GM21515 (cell line): ENCODE results near the gene RRAD.
"Not testable (repeated sequence)": the region's sequence is repeated elsewhere in the genome, so short reads cannot be mapped to it uniquely, and the experiment has no call there.

ENCODE experiments used
- ATAC-seq: cut with Tn5 transposase; IDR thresholded peaks from one replicate; pipeline ENCODE4 v1.9.1; 2021; ENCODE audit not compliant: unreplicated experiment

RRAD gene, protein sequence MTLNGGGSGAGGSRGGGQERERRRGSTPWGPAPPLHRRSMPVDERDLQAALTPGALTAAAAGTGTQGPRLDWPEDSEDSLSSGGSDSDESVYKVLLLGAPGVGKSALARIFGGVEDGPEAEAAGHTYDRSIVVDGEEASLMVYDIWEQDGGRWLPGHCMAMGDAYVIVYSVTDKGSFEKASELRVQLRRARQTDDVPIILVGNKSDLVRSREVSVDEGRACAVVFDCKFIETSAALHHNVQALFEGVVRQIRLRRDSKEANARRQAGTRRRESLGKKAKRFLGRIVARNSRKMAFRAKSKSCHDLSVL

DNA sequence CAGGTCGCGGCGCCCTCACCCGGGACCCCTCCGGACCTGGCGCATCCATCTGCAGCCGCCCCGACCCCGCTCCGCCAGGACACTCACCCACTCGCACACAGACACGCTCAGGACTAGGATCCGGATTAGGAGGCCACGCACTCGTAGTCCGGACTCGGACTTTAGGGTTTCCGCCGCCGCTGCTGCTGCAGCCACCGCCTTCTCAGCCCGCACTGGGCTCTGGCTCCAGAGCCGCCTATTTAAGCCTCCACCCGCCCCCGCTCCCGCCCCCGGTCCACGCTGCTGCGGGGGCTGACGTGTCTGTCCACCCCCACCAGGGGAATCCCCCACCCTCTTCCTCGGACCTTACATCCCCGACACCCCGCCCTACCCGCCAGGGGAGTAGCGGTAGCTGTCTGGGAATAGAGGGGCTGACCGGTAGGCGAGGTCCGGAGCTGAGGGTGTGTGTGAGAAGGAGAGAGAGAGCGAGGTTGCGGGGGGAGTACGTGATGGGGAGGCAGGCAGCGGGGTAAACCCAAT lies at the start of gene RRAD:
Gene RRAD (minus strand): TSS at position 214 of the 519 bp plus-strand sequence. CDS start 356 bp downstream, outside the sequence.
- no peak for ATAC-seq

DNA sequence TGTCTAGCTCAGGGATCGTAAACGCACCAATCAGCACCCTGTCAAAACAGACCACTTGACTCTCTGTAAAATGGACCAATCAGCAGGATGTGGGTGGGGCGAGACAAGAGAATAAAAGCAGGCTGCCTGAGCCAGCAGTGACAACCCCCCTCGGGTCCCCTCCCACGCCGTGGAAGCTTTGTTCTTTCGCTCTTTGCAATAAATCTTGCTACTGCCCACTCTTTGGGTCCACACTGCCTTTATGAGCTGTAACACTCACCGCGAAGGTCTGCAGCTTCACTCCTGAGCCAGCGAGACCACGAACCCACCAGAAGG lies 49.6 kb upstream of the RRAD start:
- ATAC-seq, result not testable (repeated sequence)

DNA sequence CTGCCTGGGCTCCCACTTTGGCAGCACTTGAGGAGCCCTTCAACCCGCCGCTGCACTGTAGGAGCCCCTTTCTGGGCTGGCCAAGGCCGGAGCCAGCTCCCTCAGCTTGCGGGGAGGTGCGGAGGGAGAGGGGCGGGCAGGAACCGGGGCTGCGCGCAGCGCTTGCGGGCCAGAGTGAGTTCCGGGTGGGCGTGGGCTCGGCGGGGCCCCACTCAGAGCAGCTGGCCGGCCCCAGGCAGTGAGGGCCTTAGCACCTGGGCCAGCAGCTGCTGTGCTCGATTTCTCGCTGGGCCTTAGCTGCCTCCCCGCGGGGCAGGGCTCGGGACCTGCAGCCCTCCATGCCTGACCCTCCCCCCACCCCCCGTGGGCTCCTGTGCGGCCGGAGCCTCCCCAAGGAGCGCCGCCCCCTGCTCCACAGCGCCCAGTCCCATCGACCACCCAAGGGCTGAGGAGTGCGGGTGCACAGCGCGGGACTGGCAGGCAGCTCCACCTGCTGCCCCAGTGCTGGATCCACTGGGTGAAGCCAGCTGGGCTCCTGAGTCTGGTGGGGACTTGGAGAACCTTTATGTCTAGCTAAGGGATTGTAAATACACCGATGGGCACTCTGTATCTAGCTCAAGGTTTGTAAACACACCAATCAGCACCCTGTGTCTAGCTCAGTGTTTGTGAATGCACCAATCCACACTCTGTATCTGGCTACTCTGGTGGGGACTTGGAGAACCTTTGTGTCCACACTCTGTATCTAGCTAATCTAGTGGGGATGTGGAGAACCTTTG lies 49.0 kb upstream of the RRAD start:
- not testable (repeated sequence) for ATAC-seq

DNA sequence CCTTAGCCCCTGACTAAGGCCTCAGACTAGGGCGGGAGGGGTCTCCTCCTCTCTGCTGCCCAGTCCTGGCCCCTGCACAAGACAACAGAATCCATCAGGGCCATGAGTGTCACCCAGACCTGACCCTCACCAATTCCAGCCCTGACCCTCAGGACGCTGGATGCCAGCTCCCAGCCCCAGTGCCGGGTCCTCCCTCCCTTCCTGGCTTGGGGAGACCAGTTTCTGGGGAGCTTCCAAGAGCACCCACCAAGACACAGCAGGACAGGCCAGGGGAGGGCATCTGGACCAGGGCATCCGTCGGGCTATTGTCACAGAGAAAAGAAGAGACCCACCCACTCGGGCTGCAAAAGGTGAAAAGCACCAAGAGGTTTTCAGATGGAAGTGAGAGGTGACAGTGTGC lies 48.4 kb upstream of the RRAD start:
- ATAC-seq, result no peak

DNA sequence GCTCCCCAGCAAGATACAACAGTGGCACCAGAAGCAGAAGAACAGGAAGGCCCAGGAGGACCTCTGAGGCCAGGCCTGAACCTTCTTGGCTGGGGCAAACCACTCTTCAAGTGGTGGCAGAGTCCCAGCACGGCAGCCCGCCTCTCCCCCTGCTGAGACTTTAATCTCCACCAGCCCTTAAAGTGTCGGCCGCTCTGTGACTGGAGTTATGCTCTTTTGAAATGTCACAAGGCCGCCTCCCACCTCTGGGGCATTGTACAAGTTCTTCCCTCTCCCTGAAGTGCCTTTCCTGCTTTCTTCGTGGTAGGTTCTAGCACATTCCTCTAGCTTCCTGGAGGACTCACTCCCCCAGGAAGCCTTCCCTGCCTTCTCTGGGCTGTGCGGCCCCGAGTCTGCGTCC lies 47.6 kb upstream of the RRAD start:
- ATAC-seq, result no peak

DNA sequence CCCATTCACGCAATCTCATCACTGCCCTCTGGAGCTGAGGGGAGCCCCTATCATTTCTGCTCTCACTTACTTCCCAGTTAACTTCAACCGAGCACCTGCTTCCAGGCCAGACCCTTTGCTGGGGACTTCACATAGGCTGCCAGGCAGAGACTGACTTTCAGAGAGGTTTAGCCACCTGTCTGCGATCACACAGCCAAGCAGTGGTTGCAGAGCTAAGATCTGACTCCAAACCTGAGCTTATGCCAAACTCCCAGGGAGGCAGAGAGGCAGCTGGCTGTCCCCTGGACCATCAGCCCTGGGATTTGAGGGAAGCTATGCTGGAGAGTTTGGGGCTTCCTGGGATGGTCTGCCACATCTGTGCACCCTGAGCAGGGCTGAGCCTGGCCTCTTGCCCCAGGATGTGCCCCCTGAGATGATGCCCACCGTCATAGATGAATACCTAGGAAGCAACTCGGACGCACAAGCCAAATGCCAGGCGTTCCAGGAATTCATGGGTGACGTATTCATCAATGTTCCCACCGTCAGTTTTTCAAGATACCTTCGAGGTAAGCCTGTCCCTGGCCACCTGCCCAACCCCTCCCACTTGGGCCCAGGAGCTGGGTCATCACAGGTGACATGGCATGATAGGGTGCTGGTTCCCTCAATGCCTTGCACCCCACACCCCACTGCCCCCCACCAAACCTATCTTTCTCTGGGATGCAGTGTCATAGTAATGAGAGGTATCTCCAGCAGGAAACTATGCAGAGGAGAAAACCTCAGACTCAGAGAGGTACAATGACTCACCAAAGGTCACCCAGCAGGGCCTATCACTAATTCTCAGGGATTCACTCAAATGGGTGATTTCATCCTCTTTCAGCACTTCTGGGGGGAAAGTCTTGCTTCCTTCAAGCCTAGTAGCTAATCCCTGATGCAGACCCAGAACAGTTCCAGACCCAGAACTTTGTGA lies 45.7 kb upstream of the RRAD start:
- no peak for ATAC-seq

DNA sequence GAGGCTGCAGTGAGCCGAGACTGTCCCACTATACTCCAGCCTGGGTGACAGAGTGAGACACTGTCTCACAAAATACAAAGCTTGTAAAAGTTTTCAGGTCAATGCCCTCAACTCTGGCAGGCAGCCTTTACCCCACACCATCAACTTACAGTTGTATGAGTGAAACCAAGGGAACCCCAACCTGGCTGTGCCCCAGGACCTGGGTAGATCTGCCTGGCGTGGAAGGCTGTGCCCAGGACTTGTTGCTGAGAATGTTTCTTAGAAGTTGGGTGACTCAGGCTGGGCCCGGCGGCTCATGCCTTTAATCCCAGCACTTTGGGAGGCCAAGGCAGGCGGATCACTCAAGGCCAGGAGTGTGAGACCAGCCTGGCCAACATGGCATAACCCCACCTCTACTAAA lies 43.5 kb upstream of the RRAD start:
- ATAC-seq, result no peak

DNA sequence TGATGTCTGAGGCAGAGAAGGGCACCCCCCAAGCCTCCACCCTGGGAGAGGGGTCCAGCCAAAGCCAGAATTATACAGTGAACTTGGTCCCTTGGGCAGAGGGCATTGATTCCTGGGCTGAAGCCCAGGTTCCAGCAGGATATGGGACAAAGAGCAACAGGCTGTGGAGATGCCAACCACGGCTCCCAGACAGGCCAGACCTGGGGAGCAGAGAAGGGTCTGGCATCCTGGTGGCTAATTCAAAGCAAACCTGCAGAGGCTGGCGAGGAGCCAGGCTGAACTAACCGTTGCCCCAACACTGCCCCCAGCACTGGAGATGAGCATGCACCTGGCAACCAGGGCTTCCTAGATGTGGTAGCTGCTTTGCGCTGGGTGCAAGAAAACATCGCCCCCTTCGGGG lies 38.7 kb upstream of the RRAD start:
- ATAC-seq, result no peak

DNA sequence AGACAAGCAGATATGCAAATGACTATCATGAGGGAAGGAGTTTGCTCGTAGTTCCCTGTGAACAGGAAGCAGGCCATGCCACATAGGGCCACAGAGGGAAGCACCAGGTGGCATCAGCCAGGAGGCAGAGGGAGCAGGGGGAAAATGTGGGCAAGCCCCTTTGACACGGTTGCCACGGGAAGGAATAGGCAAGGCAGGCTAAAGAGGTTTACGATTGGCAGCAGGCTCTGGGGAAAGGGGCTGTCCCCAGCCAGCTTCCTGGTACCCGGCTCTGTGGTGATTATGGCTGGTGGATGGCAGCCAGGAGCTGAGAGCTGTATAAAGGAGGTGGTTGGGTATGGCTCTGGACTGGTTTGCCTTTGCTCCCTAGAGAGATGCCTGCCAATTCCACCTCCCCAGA lies 36.6 kb upstream of the RRAD start:
- no peak for ATAC-seq

DNA sequence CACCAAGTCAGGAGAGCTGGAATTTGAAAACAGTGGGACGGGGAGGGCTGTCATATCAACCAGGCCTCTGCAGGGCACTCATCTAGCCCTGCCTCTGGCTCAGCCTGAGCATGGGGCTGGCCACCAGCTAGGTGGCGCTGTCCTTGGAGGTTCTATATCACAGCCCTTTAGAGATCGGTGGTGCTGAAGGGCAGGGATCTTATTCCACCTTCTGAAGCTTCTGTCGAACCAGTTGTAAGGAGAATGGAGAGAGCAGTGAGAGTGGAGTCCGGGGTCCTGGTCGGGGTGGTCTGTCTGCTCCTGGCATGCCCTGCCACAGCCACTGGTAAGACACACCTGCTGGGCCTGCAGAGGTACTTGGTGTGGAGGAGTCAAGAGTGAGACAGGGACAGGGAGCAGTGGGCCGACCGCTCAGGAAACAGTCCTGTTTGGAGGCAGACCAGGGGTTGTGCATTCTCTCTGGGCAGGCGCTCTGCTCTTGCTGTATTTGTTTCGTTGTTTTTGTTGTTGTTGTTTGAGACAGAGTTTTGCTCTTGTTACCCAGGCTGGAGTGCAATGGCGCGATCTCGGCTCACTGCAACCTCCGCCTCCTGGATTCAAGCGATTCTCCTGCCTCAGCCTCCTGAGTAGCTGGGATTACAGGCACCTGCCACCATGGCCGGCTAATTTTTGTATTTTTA lies 35.9 kb upstream of the RRAD start, which contains the start of gene CES3:
Gene CES3 (plus strand): TSS at position 202 of the 680 bp plus-strand sequence. CDS start 42 bp downstream, at position 244.
- no peak for ATAC-seq

DNA sequence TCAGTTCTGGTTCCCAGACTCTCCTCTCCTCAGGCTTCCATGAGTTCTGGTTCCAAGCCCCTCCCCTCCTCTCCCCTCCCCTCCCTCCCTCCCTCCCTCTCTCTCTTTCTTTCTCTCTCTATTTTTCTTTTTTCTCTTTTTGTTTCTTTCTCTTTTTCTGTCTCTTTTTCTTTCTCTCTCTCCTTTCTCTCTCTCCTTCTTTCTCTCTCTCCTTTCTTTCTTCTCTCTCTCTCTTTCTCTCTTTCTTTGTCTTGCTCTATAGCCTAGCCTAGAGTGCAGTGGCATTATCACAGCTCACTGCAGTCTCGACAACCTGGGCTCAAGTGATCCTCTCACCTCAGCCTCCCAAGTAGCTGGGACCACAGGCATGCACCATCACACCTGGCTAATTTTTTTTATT lies 34.9 kb upstream of the RRAD start:
- no peak for ATAC-seq

DNA sequence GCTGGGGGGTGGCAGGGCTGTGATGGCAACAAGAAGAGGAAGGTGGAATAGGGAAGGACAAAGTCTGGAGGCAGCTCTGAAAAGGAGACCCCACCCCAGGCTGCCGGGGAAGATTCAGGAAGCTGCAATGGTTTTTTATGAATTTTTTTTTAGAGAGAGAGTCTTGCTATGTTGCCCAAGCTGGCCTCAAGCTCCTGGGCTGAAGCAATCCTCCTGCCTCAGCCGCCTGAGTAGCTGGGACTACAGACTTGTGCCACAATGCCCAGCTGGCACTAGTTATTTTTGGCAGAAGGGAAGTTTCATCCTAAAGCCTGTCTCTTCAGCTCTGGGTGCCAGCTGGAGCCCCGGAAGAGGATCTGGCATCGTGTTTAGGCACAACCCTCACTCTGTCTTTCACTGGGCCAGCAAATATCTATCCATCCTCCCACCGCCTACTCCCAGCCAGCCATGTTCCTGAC lies 34.4 kb upstream of the RRAD start:
- ATAC-seq, result no peak

DNA sequence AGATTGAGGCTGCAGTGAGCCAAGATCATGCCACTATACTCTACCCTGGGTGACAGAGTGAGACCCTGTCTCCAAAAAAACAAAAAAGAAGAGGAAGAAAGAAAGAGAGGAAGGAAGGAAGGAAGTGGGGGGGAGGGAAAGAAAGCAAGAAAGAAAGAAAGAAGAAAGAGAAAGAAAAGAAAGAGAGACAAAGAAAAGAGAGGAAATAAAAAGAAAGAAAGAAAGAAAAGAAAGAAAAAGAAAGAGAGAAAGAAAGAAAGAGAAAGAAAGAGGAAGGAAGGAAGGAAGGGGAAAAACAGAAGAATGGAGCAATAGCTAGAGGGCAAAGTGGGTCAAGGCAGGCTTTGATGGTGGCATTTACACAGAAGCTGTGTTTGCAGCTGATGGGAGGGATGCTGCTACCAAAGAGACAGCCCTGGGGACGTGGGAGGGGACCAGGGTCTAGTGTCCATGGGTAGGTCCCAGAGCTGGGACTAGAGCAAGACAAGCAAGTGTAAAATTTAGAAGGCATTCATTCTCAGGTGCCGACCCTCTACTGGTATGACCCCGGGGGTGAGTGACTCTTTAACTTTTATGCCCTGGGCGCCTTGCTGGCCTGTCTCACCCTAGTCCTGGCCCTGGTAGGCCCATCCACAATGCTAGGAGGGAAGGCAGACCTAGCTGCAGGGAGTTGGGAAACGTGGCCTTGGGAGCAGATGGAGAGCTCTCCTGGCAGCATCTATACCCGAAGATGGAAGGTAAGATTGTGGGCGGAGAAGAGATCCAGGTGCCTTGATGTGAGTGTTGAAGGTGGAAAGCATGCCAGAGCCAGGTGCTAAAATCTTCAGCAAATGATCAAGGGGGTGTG lies 33.7 kb upstream of the RRAD start:
- no peak for ATAC-seq

DNA sequence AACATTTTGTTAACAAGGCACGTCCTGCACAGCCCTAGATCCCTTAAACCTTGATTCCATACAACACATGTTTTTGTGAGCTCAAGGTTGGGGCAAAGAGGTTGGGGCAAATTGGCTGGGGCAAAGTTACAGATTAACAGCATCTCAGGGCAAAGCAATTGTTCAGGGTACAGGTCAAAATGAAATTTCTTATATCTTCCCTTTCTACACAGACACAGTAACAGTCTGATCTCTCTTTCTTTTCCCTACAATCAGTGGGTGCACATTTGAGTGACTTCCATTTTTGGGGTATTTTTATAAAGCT lies 30.8 kb upstream of the RRAD start:
- ATAC-seq, result not testable (repeated sequence)

DNA sequence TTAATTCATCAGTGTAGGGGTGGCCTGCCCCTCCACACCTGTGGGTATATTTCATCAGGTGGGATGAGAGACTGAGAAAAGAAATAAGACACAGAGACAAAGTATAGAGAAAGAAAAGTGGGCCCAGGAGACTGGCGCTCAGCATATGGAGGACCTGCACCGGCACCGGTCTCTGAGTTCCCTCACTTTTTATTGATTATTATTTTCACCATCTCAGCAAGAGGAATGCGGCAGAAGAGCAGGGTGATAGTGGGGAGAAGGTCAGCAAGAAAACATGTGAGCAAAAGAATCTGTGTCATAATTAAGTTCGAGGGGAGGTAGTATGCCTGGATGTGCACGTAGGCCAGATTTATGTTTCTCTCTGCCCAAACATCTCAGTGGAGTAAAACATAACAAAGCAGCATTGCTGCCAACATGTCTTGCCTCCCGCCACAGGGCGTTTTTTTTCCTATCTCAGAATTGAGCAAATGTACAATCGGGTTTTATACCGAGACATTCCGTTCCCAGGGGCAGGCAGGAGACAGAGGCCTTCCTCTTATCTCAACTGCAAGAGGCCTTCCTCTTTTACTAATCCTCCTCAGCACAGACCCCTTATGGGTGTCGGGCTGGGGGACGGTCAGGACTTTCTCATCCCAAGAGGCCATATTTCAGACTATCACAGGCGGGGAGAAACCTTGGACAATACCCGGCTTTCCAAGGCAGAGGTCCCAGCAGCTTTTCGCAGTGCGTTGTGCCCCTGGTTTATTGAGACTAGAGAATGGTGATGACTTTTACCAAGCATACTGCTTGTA lies 30.2 kb upstream of the RRAD start:
- ATAC-seq, result not testable (repeated sequence)

DNA sequence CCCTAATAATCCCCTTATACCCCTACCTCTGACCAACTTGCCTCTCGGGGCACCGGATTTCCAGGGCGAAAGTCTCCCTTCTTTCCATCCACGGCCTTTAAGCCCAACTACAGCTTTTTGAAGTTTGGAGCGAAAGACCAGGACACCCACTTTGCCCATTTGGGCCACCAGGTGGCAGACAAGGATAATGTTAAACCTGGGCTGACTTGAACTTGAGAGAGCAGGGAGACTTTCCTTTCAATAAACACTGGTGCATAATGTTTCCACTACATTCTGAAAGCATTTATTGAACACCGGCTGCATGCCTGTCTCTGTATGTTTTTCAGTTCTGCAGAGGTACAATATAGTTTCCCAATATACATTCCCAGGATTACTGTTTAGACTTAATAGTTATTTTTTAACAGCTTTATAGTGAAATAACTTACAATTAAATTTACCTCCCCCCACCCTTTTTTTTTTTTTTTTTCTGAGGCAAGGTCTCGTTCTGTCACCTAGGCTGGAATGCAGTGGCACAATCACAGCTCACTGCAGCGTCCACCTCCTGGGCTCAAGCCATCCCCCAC lies 28.8 kb upstream of the RRAD start:
- no peak for ATAC-seq

DNA sequence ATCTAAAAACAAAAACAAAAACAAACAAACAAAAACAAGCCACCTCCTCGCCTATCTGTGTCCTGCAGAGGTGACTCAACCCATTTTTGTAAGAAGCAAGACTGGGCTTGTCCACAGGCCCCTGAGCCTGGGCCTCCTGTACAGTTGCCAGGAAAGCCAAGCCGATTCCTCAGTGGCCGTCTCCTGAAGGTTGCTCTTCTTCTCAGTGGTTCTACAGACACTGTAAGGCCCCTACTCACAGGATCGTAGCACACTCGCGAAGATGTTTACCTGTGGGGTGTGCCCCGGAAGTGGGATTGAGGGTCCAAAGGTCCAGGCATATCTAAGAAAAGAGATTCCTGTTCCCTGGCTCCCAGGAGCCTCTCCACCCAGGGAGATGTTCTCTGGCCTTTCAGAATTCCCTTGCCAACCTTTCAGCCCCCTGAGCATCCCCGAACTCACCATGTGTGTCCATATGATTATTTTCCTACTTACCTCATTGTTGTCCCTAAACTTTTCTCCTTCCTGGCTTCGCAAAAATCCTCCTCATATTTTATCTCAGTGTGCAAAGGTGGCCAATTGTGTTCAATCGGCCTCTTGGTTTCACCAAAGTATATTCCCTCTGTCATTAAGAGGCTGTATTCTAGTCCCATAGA lies 28.2 kb upstream of the RRAD start:
- ATAC-seq, result no peak

DNA sequence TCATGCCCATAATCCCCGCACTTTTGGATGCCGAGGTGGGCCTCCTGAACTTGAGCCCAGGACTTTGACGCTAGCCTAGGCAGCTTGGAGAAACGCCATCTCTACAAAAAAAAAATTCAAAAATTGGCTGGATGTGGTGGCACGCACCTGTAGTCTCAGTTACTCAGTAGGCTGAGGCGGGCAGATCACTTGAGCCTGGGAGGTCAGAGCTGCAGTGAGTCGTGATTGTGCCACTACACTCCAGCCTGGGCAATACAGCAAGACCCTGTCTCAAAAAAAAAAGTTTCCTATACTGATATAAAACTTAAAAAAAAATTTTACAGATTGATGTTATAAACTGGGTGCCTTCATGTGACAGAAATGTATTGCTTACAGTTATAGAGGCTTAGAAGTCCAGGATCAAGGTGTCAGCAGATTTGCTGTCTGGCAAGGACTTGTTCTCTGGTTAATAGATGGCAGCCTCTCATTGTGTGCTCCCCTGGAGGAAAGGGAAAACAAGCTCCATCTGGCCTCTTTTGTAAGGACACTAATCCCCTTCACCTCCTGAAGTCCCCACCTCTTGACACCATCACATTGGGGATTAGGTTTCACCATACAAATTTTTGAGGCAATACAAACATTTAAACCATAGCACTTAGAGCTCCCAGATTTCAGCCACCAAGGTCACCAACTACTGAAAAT lies 27.2 kb upstream of the RRAD start:
- ATAC-seq, result no peak
